ENCODE data around the gene AAR2. TPM values are rescaled to one million over a fixed set of nuclear protein-coding genes. Genes with fewer than 3 reads are reported as not detected.

AAR2 gene
- 23.8 TPM for total RNA-seq

- H3K9me3 ChIP-seq, result no peaks in the 10 kb centered on the region
- TF ChIP-seq POLR2AphosphoS5 (IDR thresholded peaks at IDR 0.05; ENCODE audit: insufficient read depth in 1 of 2, low read depth in 1 of 2), result peak; percentile 70 to 88
- TF ChIP-seq POLR2A (IDR thresholded peaks at IDR 0.05), result no peak
- peaks cover 37% of the 10 kb centered on the region for H3K4me1 ChIP-seq
- H3K4me3 ChIP-seq, result peak within 1 kb of the TSS; percentile 66 to 67
- H3K27me3 ChIP-seq, result no peaks in the 10 kb centered on the region
- intact Hi-C loops (cut with DNase I), result no loop called here
- peak within 1 kb of the TSS; percentile 56 for H3K27ac ChIP-seq
- H3K36me3 ChIP-seq, result peaks cover 0 to 14% of the 10 kb centered on the region in 2 donors
- DNase-seq (ENCODE audit: extremely low spot score in 2 of 2), result no peak
Measured at GRCh38 chr20:36235892-36236785, at the start of gene AAR2. Gene AAR2 (plus strand): TSS chr20:36236478. CDS start chr20:36239869, 3,391 bp downstream.

- Histone ChIP-seq H3K36me3 (peaks cover 0 to 60% of the 10 kb centered on the region in 2 donors), H3K4me3 (no peak overlapping the region), H3K9me3 (no peaks in the 10 kb centered on the region), H3K27ac (no peak overlapping the region), H3K27me3 (no peaks in the 10 kb centered on the region), H3K4me1 (no peaks in the 10 kb centered on the region)
- no peak for TF ChIP-seq POLR2AphosphoS5 (IDR thresholded peaks at IDR 0.05; ENCODE audit: insufficient read depth in 1 of 2, low read depth in 1 of 2)
- no peak for TF ChIP-seq CTCF (IDR thresholded peaks at IDR 0.05)
- TF ChIP-seq POLR2A (IDR thresholded peaks at IDR 0.05), result no peak
- DNase-seq (ENCODE audit: extremely low spot score in 2 of 2), result no peak
- intact Hi-C loops (cut with DNase I), result no loop called here
Measured at GRCh38 chr20:36193977-36194712, 42.1 kb upstream of the AAR2 start.

- Histone ChIP-seq H3K36me3 (peaks cover 0 to 38% of the 10 kb centered on the region in 2 donors), H3K4me1 (no peaks in the 10 kb centered on the region)
- intact Hi-C loops (cut with DNase I), result no loop called here
Measured at GRCh38 chr20:36196676-36197075, 39.6 kb upstream of the AAR2 start.

DNA sequence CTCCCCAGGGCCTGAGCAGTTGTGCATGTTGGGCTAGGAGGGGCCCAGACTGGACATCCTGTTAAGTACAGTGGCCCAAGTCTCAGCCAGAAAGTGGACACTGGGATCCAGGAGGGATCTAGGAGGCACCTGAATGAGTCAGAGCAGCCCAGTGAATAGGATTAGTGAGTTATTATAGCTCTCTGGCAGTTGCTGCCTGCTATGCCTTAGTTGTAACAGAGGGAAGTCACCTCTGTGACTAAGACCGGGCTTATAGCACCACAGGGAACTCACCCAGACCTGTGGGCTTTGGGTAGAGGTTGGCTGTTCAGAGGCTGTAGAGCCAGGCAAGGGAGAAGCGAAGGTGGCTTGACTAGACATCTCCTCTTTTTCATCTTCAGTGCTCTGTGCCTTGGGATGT is 39.0 kb upstream of the AAR2 start:
- TF ChIP-seq POLR2A (IDR thresholded peaks at IDR 0.05) (no peak), POLR2AphosphoS5 (IDR thresholded peaks at IDR 0.05; ENCODE audit: insufficient read depth in 1 of 2, low read depth in 1 of 2) (no peak), CTCF (IDR thresholded peaks at IDR 0.05) (no peak)
- no peak overlapping the region for H3K27ac ChIP-seq
- intact Hi-C loops (cut with DNase I), result no loop called here

More at GRCh38 chr20:36196676-36197075, 39.6 kb upstream of the AAR2 start:
- Histone ChIP-seq H3K27ac (no peak overlapping the region), H3K4me3 (no peak overlapping the region), H3K9me3 (no peaks in the 10 kb centered on the region), H3K27me3 (no peaks in the 10 kb centered on the region)
- DNase-seq (ENCODE audit: extremely low spot score in 2 of 2), result no peak
- TF ChIP-seq POLR2AphosphoS5 (IDR thresholded peaks at IDR 0.05; ENCODE audit: insufficient read depth in 1 of 2, low read depth in 1 of 2) (no peak), POLR2A (IDR thresholded peaks at IDR 0.05) (no peak)

DNA sequence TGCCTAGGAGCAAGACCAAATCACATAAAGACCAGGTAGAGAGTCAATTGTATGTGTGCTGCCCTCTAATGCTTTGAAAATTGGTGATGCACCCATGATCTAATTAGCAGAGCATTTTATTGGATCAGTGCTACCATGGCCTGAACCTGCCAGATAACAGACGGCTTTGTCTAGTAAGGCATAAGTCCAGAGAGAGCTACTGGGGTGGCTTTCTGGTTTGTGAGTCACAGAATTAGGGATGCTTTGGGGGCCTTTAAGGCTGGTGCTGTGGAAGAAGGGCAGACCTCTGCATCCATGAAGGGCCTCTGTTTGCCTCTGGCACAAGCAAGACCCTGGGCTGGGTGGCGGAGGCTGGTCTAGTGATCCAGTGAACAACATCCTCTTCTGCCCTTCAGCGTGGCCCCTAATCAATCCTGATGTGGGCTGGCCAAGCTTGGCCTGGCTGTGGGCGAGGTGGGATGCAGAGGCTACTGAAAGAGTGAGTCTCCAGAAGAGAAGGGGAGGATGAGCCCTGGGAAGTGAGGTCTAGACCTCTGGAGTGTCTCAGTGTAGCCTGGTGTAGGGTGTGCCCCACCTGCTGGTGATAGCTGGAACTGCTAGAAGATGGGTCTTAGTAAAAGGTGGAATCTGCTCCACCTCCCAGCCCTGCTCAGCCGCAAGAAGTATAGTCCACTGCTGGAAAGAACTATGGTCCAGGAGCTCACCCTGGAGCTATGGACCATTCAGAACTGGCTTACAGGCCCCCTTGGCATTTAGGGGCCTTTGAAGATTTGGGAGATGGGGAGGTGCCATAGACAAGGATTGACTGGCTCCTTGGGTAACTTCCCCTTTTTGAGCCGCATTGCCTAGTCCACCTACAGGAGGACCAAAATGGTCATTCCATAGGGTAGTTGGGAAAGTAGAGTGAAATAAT is 36.7 kb upstream of the AAR2 start:
- H3K4me3 ChIP-seq, result no peak overlapping the region
- H3K9me3 ChIP-seq, result no peaks in the 10 kb centered on the region
- no peaks in the 10 kb centered on the region for H3K27me3 ChIP-seq
- H3K27ac ChIP-seq, result no peak overlapping the region
- peaks cover 0 to 26% of the 10 kb centered on the region in 2 donors for H3K36me3 ChIP-seq
- no peak for DNase-seq (ENCODE audit: extremely low spot score in 2 of 2)
- TF ChIP-seq POLR2A (IDR thresholded peaks at IDR 0.05) (no peak), CTCF (IDR thresholded peaks at IDR 0.05) (peak; percentile 68 to 78 (median 69))
- H3K4me1 ChIP-seq, result no peaks in the 10 kb centered on the region
- intact Hi-C loops (cut with DNase I), result no loop called here

More for the DNA sequence above, 39.0 kb upstream of the AAR2 start:
- DNase-seq (ENCODE audit: extremely low spot score in 2 of 2), result no peak
- no peaks in the 10 kb centered on the region for H3K9me3 ChIP-seq
- no peak overlapping the region for H3K4me3 ChIP-seq
- H3K4me1 ChIP-seq, result no peaks in the 10 kb centered on the region
- peaks cover 0 to 38% of the 10 kb centered on the region in 2 donors for H3K36me3 ChIP-seq
- no peaks in the 10 kb centered on the region for H3K27me3 ChIP-seq
